H9 (cell line): ENCODE results near the gene HSD17B12. TPM values are rescaled to one million over a fixed set of nuclear protein-coding genes. Genes with fewer than 3 reads are reported as not detected.

Source experiments
- DNase-seq: peaks from one replicate; pipeline ENCODE4 v3.0.0-alpha.2; 2017
- H2AFZ ChIP-seq: one replicate; pipeline ENCODE4 v1.6.1; 2013; ENCODE audit warnings: mild to moderate bottlenecking, low read length, control low read depth, moderate library complexity
- H2AK5ac ChIP-seq: 2 replicates; pipeline ENCODE4 v1.6.1; 2013; ENCODE audit warnings: low read length, control low read depth, mixed read lengths; ENCODE audit not compliant: insufficient read length
- H2BK120ac ChIP-seq: one replicate; pipeline ENCODE4 v1.6.1; 2013; ENCODE audit warnings: low read depth, mild to moderate bottlenecking, low read length, control low read depth, inconsistent platforms; ENCODE audit not compliant: poor library complexity, severe bottlenecking
- H2BK12ac ChIP-seq: 2 replicates; pipeline ENCODE4 v1.6.1; 2013; ENCODE audit warnings: low read length, control low read depth, mixed read lengths, low read depth; ENCODE audit not compliant: insufficient read length
- H2BK15ac ChIP-seq: 2 replicates; pipeline ENCODE4 v1.6.1; 2013; ENCODE audit warnings: low read depth, low read length, control low read depth
- H2BK20ac ChIP-seq: one replicate; pipeline ENCODE4 v1.6.1; 2013; ENCODE audit warnings: low read depth, mild to moderate bottlenecking, low read length, control low read depth, inconsistent platforms; ENCODE audit not compliant: poor library complexity, severe bottlenecking
- H2BK5ac ChIP-seq: 2 replicates; pipeline ENCODE4 v1.6.1; 2013; ENCODE audit warnings: low read length, control low read depth, mixed read lengths; ENCODE audit not compliant: insufficient read length
- H3K14ac ChIP-seq: 2 replicates; pipeline ENCODE4 v1.6.1; 2013; ENCODE audit warnings: low read length, control low read depth; ENCODE audit not compliant: insufficient read depth
- H3K18ac ChIP-seq: 2 replicates; pipeline ENCODE4 v1.6.1; 2013; ENCODE audit warnings: low read depth, mild to moderate bottlenecking, mixed read lengths, low read length, control low read depth; ENCODE audit not compliant: insufficient read length
- H3K23ac ChIP-seq: 2 replicates; pipeline ENCODE4 v1.6.1; 2013; ENCODE audit warnings: low read length, control low read depth, mixed read lengths, low read depth; ENCODE audit not compliant: insufficient read length
- H3K23me2 ChIP-seq: 2 replicates; pipeline ENCODE4 v1.6.1; 2013; ENCODE audit warnings: low read depth, mild to moderate bottlenecking, mixed read lengths, low read length, control low read depth; ENCODE audit not compliant: insufficient read length, poor library complexity, severe bottlenecking
- H3K27ac ChIP-seq: 2 replicates; pipeline ENCODE4 v1.5.1; 2013; ENCODE audit warnings: low read length, control low read depth, mixed read lengths, low read depth; ENCODE audit not compliant: insufficient read length
- H3K27me3 ChIP-seq: 2 replicates; pipeline ENCODE4 v1.6.1; 2013; ENCODE audit warnings: low read length, control low read depth, inconsistent platforms; ENCODE audit not compliant: insufficient read depth
- H3K4ac ChIP-seq: 2 replicates; pipeline ENCODE4 v1.6.1; 2013; ENCODE audit warnings: low read depth, mild to moderate bottlenecking, control low read depth, inconsistent platforms, low read length, moderate library complexity
- H3K4me1 ChIP-seq: 2 replicates; pipeline ENCODE4 v1.6.1; 2013; ENCODE audit warnings: low read length, control low read depth, inconsistent platforms; ENCODE audit not compliant: insufficient read depth
- H3K4me2 ChIP-seq: 2 replicates; pipeline ENCODE4 v1.6.1; 2013; ENCODE audit warnings: low read length, control low read depth, mixed read lengths; ENCODE audit not compliant: insufficient read length, insufficient read depth
- H3K56ac ChIP-seq: 2 replicates; pipeline ENCODE4 v1.6.1; 2013; ENCODE audit warnings: low read depth, mild to moderate bottlenecking, mixed read lengths, low read length, control low read depth; ENCODE audit not compliant: insufficient read length
- H3K79me1 ChIP-seq: 2 replicates; pipeline ENCODE4 v1.6.1; 2013; ENCODE audit warnings: low read depth, mild to moderate bottlenecking, moderate library complexity, low read length, control low read depth, inconsistent platforms; ENCODE audit not compliant: insufficient read depth, poor library complexity, severe bottlenecking
- H3K79me2 ChIP-seq: 2 replicates; pipeline ENCODE4 v1.6.1; 2013; ENCODE audit warnings: low read length, control low read depth, inconsistent platforms; ENCODE audit not compliant: insufficient read depth
- H3K9ac ChIP-seq: 2 replicates; pipeline ENCODE4 v1.6.1; 2013; ENCODE audit warnings: low read length, control low read depth, mixed read lengths; ENCODE audit not compliant: insufficient read length; ENCODE audit errors: extremely low read depth
- H3K9me3 ChIP-seq: one replicate; pipeline ENCODE4 v1.6.1; 2013; ENCODE audit warnings: low read depth, low read length, inconsistent platforms; ENCODE audit not compliant: control insufficient read depth
- H3T11ph ChIP-seq: one replicate; pipeline ENCODE4 v1.6.1; 2013; ENCODE audit warnings: mild to moderate bottlenecking, low read length, control low read depth, inconsistent platforms
- H4K20me1 ChIP-seq: one replicate; pipeline ENCODE4 v1.6.1; 2013; ENCODE audit not compliant: control insufficient read depth, insufficient read length, insufficient read depth
- H4K5ac ChIP-seq: 2 replicates; pipeline ENCODE4 v1.6.1; 2013; ENCODE audit warnings: low read depth, mild to moderate bottlenecking, mixed read lengths, low read length, control low read depth; ENCODE audit not compliant: insufficient read length
- H4K8ac ChIP-seq: replicated peaks from 2 replicates; pipeline ENCODE4 v1.6.1; 2013; ENCODE audit warnings: low read length, control low read depth, mixed read lengths, low read depth; ENCODE audit not compliant: insufficient read length
- H4K91ac ChIP-seq: 2 replicates; pipeline ENCODE4 v1.6.1; 2013; ENCODE audit warnings: low read depth, mild to moderate bottlenecking, moderate library complexity, mixed read lengths, low read length, control low read depth; ENCODE audit not compliant: insufficient read length
- H3K27ac Mint-ChIP-seq, 3 experiments: 2 replicates in 2 of 3; 3 replicates in 1 of 3; pipeline ENCODE4 v1.8.0; 2020 to 2021; ENCODE audit warnings: mixed read lengths in 3 of 3, mild to moderate bottlenecking in 1 of 3, moderate library complexity in 1 of 3
- H3K27me3 Mint-ChIP-seq: 2 replicates; pipeline ENCODE4 v1.8.0; 2021; ENCODE audit warnings: low read depth, mild to moderate bottlenecking, moderate library complexity, mixed read lengths
- H3K36me3 Mint-ChIP-seq, 3 experiments: 2 replicates in 2 of 3; 3 replicates in 1 of 3; pipeline ENCODE4 v1.8.0; 2020 to 2021; ENCODE audit warnings: low read depth in 3 of 3, mixed read lengths in 3 of 3; ENCODE audit not compliant: insufficient read depth in 1 of 3
- H3K4me1 Mint-ChIP-seq, 2 experiments: 2 replicates each; pipeline ENCODE4 v1.8.0; 2020; ENCODE audit warnings: mixed read lengths in 2 of 2
- H3K4me3 Mint-ChIP-seq, 2 experiments: 2 replicates in 1 of 2; 3 replicates in 1 of 2; pipeline ENCODE4 v1.8.0; 2020 to 2021; ENCODE audit warnings: mild to moderate bottlenecking in 2 of 2, mixed read lengths in 2 of 2, moderate library complexity in 1 of 2
- H3K9me3 Mint-ChIP-seq, 2 experiments: 2 replicates in 1 of 2; 3 replicates in 1 of 2; pipeline ENCODE4 v1.8.0; 2020; ENCODE audit warnings: mild to moderate bottlenecking in 2 of 2, mixed read lengths in 2 of 2, moderate library complexity in 1 of 2
- WGBS: extraction: QIAGEN DNeasy Blood & Tissue Kit; methylation state at CpG from one replicate; pipeline ENCODE4 v1.1.7; 2013; ENCODE audit warnings: missing lambda C conversion rate, low lambda C conversion rate, mixed read lengths; ENCODE audit not compliant: insufficient read length; ENCODE audit errors: extremely low coverage; 5-methylcytosine and 5-hydroxymethylcytosine counted together
- total RNA-seq: library from RNA; stranded (reverse); gene quantifications from 2 replicates; pipeline ENCODE4 v1.2.1, GENCODE V29; 2021
- TF ChIP-seq, protein P1 (sequence below): fragments of 200-600 bp; sonication (generic); conservative IDR thresholded peaks from 3 replicates; pipeline ENCODE4 v1.8.0; 2021; ENCODE audit warnings: antibody characterized with exemption, mild to moderate bottlenecking

HSD17B12 gene
- total RNA-seq, 1 experiment from 2014 or later, result 111 TPM

DNA sequence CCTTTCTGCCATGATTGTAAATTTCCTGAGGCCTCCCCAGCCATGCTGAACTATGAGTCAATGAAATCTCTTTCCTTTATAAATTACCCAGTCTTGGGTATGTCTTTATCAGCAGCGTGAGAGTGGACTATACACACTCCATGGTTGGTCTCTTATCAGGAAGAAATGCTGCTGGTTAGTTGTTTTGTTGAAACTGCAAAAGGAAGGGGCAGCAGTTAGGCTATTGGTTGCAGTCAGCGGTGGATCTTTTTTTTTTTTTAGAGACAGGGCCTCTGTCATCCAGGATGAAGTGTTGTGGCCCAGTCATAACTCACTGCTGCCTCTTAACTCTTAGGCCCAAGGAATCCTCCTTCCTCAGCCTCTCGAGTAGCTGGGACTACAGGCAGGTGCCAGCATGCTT is 51.7 kb downstream of the HSD17B12 start:
- no peaks in the 10 kb centered on the region for H3K27me3 Mint-ChIP-seq
- H2BK5ac ChIP-seq, result no peak overlapping the region
- no peak overlapping the region for H3K18ac ChIP-seq
- no peak overlapping the region for H3K4me2 ChIP-seq
- no peak overlapping the region for H3K27ac ChIP-seq
- peaks cover 21% of the 10 kb centered on the region; the same call in 1 of the 2 replicates for H3K79me2 ChIP-seq
- H3K23ac ChIP-seq, result no peak overlapping the region
- no peak overlapping the region for H3K14ac ChIP-seq
- no CpG with 5 or more reads among the region's 3 CpGs for WGBS
- peaks cover 12 to 20% (median 14%) of the 10 kb centered on the region in 3 experiments; a peak in 6 of 7 replicates for H3K36me3 Mint-ChIP-seq
- no peak overlapping the region for H4K5ac ChIP-seq
- no peak overlapping the region for H2AFZ ChIP-seq
- H3K27ac Mint-ChIP-seq, result peak overlapping the region in 1 of 3 experiments; percentile 69; a peak in 2 of 7 replicates
- DNase-seq, result no peak
- H3K79me1 ChIP-seq, result peaks cover 5% of the 10 kb centered on the region
- no peak overlapping the region for H3K4me3 Mint-ChIP-seq
- no peak overlapping the region for H2BK20ac ChIP-seq
- no peaks in the 10 kb centered on the region for H4K20me1 ChIP-seq
- H2BK12ac ChIP-seq, result no peak overlapping the region
- no peaks in the 10 kb centered on the region; the same call in 1 of the 2 replicates for H3K4me1 ChIP-seq
- H3K9ac ChIP-seq, result no peak overlapping the region
- no peaks in the 10 kb centered on the region for H3K23me2 ChIP-seq
- H3K4ac ChIP-seq, result no peak overlapping the region
- H4K91ac ChIP-seq, result no peak overlapping the region
- no peaks in the 10 kb centered on the region for H3K27me3 ChIP-seq
- TF ChIP-seq, protein P1, sequence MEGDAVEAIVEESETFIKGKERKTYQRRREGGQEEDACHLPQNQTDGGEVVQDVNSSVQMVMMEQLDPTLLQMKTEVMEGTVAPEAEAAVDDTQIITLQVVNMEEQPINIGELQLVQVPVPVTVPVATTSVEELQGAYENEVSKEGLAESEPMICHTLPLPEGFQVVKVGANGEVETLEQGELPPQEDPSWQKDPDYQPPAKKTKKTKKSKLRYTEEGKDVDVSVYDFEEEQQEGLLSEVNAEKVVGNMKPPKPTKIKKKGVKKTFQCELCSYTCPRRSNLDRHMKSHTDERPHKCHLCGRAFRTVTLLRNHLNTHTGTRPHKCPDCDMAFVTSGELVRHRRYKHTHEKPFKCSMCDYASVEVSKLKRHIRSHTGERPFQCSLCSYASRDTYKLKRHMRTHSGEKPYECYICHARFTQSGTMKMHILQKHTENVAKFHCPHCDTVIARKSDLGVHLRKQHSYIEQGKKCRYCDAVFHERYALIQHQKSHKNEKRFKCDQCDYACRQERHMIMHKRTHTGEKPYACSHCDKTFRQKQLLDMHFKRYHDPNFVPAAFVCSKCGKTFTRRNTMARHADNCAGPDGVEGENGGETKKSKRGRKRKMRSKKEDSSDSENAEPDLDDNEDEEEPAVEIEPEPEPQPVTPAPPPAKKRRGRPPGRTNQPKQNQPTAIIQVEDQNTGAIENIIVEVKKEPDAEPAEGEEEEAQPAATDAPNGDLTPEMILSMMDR, result no peak
- H2BK120ac ChIP-seq, result no peak overlapping the region
- no peaks in the 10 kb centered on the region for H3K9me3 ChIP-seq
- H3K56ac ChIP-seq, result no peak overlapping the region
- no peak overlapping the region for H4K8ac ChIP-seq
- no peak overlapping the region for H2AK5ac ChIP-seq
- H2BK15ac ChIP-seq, result no peak overlapping the region
- no peaks in the 10 kb centered on the region; a peak in 1 of 5 replicates for H3K9me3 Mint-ChIP-seq
- H3K4me1 Mint-ChIP-seq, result peaks cover 19 to 24% of the 10 kb centered on the region in 2 experiments
- no peak overlapping the region for H3T11ph ChIP-seq
